Measurements from ENCODE around the gene MED15.

DNA sequence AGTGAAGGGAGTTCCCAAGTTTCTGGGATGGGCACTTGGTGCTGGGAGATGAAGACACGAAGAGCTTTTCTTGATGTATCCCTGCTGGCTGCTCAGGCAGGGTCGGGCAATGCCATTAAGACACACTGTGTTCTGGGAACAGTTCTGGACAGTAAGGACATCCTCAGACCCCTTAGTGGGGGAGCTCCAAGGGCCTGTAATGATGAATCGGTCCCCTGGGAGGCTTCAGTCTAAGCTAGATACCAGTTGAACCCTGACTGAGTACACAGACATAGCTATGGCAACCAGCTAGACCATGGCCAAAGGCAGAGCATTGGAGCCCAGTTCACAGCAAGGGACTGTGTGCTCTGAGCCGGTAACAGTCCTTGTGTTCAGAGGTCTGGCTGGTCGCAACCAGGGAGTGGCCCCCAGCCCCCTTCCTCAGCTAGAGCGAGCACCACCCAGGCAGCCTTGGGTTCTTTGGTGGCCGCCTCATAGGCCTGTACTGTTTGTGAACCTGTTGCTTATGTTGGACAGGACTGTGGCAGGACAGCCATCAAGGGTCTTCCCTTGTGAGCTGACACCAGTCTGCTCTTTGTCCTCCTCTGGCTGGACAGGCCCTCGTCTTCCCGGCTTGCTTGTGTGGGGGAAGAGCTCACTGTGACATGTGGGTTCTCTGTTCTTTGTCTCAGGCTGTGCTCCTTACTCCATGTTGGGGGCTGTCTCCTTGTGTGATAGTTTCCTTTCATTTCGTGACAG is 25.0 kb downstream of the MED15 start:
- TF ChIP-seq GATA3 (IDR thresholded peaks at IDR 0.05; ENCODE audit: low read depth, low read length) (no peak), GATA2 (IDR thresholded peaks at IDR 0.05; ENCODE audit: low read depth, low read length) (no peak)

Measured in SH-SY5Y (cell line).